Sigmoid colon (tissue), 7 donors: ENCODE results near the gene RANBP9. TPM values are rescaled to one million over a fixed set of nuclear protein-coding genes. Genes with fewer than 3 reads are reported as not detected.

ENCODE experiments used
- DNase-seq: peaks from one replicate; pipeline ENCODE4 v3.0.0-alpha.2; 2019
- H3K27ac ChIP-seq, 4 donors: fragments of 200-600 bp; sonication (generic); one replicate each; pipeline ENCODE4 v1.5.1; 2016 to 2019; ENCODE audit warnings: mild to moderate bottlenecking in 1 of 4
- H3K27me3 ChIP-seq, 3 donors: fragments of 200-600 bp; sonication (generic); one replicate each; pipeline ENCODE4 v1.5.1; 2019; ENCODE audit warnings: mild to moderate bottlenecking in 1 of 3
- H3K36me3 ChIP-seq, 4 donors: fragments of 200-600 bp; sonication (generic); one replicate each; pipeline ENCODE4 v1.5.1; 2016 to 2019
- H3K4me1 ChIP-seq, 4 donors: fragments of 200-600 bp; sonication (generic); one replicate each; pipeline ENCODE4 v1.5.1; 2017 to 2019
- H3K4me3 ChIP-seq, 4 donors: fragments of 200-600 bp; sonication (generic); one replicate each; pipeline ENCODE4 v1.5.1; 2017 to 2019; ENCODE audit warnings: mild to moderate bottlenecking in 2 of 4, moderate library complexity in 1 of 4
- H3K9me3 ChIP-seq, 4 donors: fragments of 200-600 bp in 3 of 4; sonication (generic) in 3 of 4; one replicate each; pipeline versions ENCODE4 v1.5.1 to v1.6.1; 2013 to 2019
- CTCF ChIP-seq, 4 experiments: fragments of 450-650 bp in 3 of 4; fragments of 200-600 bp in 1 of 4; IDR thresholded peaks; one replicate each; pipeline ENCODE4 v1.5.1; 2016 to 2019; ENCODE audit warnings: antibody characterized with exemption in 4 of 4, mild to moderate bottlenecking in 3 of 4, moderate library complexity in 2 of 4
- EP300 ChIP-seq, 4 donors: sonication (generic); formaldehyde crosslinking; IDR thresholded peaks; one replicate each; pipeline ENCODE4 v1.6.1; 2017; ENCODE audit warnings: antibody characterized with exemption in 4 of 4
- POLR2A ChIP-seq, 2 donors: fragments of 450-650 bp; IDR thresholded peaks; one replicate each; pipeline ENCODE4 v1.6.1; 2016; ENCODE audit warnings: antibody characterized with exemption in 2 of 2, mild to moderate bottlenecking in 2 of 2, moderate library complexity in 2 of 2
- POLR2AphosphoS5 ChIP-seq, 4 donors: sonication (generic); formaldehyde crosslinking; IDR thresholded peaks; one replicate each; pipeline ENCODE4 v1.6.1; 2017; ENCODE audit warnings: antibody characterized with exemption in 4 of 4
- WGBS, 2 donors: extraction: QIAGEN DNeasy Blood & Tissue Kit; methylation state at CpG; one replicate each; pipeline ENCODE4 v1.1.7; 2013; 5-methylcytosine and 5-hydroxymethylcytosine counted together
- intact Hi-C: fragments of 100-400 bp; cut with DNase I; formaldehyde crosslinking; loops from one replicate; pipeline ENCODE4 v1.15.1; 2023
- polyA plus RNA-seq, 3 donors: library from polyadenylated mRNA; stranded (reverse); fragments of 200-250 nt; gene quantifications; one replicate each; pipeline ENCODE4 v1.2.3, GENCODE V29; 2013
- total RNA-seq, 4 donors: library from RNA; depleted of rRNA; stranded (reverse); fragments of >200 nt; gene quantifications; one replicate each; pipeline ENCODE4 v1.1.0, GENCODE V29; 2016
- donor health status: healthy with polysubstance abuse.
- donor health status: Bipolar disorder and iron deficiency.
- donor health status: healthy.

RANBP9 gene
- total and polyA plus RNA-seq, 7 donors: 19.4 to 84.3 (median 49.6) TPM

- Histone ChIP-seq H3K4me3 (no peak overlapping the region), H3K27ac (no peak overlapping the region), H3K4me1 (peaks cover 0 to 18% (median 4%) of the 10 kb centered on the region in 4 donors), H3K27me3 (no peaks in the 10 kb centered on the region), H3K36me3 (peaks cover 0 to 15% (median 0%) of the 10 kb centered on the region in 4 donors), H3K9me3 (no peaks in the 10 kb centered on the region)
- no peak for DNase-seq
- intact Hi-C loops: no loop called here
- TF ChIP-seq EP300 (IDR thresholded peaks at IDR 0.05): no peak
- TF ChIP-seq POLR2AphosphoS5 (IDR thresholded peaks at IDR 0.05): no peak
- TF ChIP-seq CTCF (IDR thresholded peaks at IDR 0.05): no peak
- TF ChIP-seq POLR2A (IDR thresholded peaks at IDR 0.05): no peak
These were observed 57.1 kb downstream of the RANBP9 start for GRCh38 chr6:13654496-13654895.

- no peak for DNase-seq
- 96% methylated on average over 2 of the region's 2 CpGs for WGBS, 2 donors
- TF ChIP-seq POLR2A (IDR thresholded peaks at IDR 0.05) (no peak), CTCF (IDR thresholded peaks at IDR 0.05) (no peak), POLR2AphosphoS5 (IDR thresholded peaks at IDR 0.05) (no peak), EP300 (IDR thresholded peaks at IDR 0.05) (no peak)
- H3K27ac ChIP-seq: no peak overlapping the region
- no peaks in the 10 kb centered on the region for H3K27me3 ChIP-seq
- H3K4me3 ChIP-seq: no peak overlapping the region
- H3K9me3 ChIP-seq: no peaks in the 10 kb centered on the region
- H3K36me3 ChIP-seq: peaks cover 0 to 15% (median 0%) of the 10 kb centered on the region in 4 donors
- peaks cover 0 to 6% (median 1%) of the 10 kb centered on the region in 4 donors for H3K4me1 ChIP-seq
- intact Hi-C loops: no loop called here
These were observed 58.3 kb downstream of the RANBP9 start for GRCh38 chr6:13653296-13653695.

- Histone ChIP-seq H3K27ac (no peak overlapping the region), H3K9me3 (no peaks in the 10 kb centered on the region), H3K4me3 (no peak overlapping the region), H3K4me1 (peaks cover 0 to 3% (median under 1%) of the 10 kb centered on the region in 4 donors), H3K27me3 (no peaks in the 10 kb centered on the region), H3K36me3 (peaks cover 0 to 20% (median 0%) of the 10 kb centered on the region in 4 donors)
- intact Hi-C loops: no loop called here
- no peak for DNase-seq
- no peak for TF ChIP-seq EP300 (IDR thresholded peaks at IDR 0.05)
- no peak for TF ChIP-seq POLR2AphosphoS5 (IDR thresholded peaks at IDR 0.05)
- no peak for TF ChIP-seq POLR2A (IDR thresholded peaks at IDR 0.05)
- no peak for TF ChIP-seq CTCF (IDR thresholded peaks at IDR 0.05)
- 91 to 97% methylated on average over 4 of the region's 4 CpGs for WGBS, 2 donors
These were observed 62.2 kb downstream of the RANBP9 start for GRCh38 chr6:13649393-13649792.

- peaks cover 0 to 25% (median 2%) of the 10 kb centered on the region in 4 donors for H3K36me3 ChIP-seq
- peaks cover 0 to 3% (median 0%) of the 10 kb centered on the region in 4 donors for H3K4me1 ChIP-seq
- no peak for DNase-seq
- H3K27ac ChIP-seq: no peak overlapping the region
- H3K4me3 ChIP-seq: no peak overlapping the region
- no peaks in the 10 kb centered on the region for H3K27me3 ChIP-seq
- TF ChIP-seq CTCF (IDR thresholded peaks at IDR 0.05) (no peak), POLR2AphosphoS5 (IDR thresholded peaks at IDR 0.05) (no peak), POLR2A (IDR thresholded peaks at IDR 0.05) (no peak), EP300 (IDR thresholded peaks at IDR 0.05) (no peak)
- no peaks in the 10 kb centered on the region for H3K9me3 ChIP-seq
- intact Hi-C loops: no loop called here
These were observed 62.8 kb downstream of the RANBP9 start for GRCh38 chr6:13648850-13649249.

GRCh38 chr6:13643125-13643524 lies 68.5 kb downstream of the RANBP9 start:
- 85 to 90% methylated on average over 3 of the region's 3 CpGs for WGBS, 2 donors
- no peak overlapping the region for H3K4me3 ChIP-seq
- H3K36me3 ChIP-seq: peaks cover 4 to 58% (median 10%) of the 10 kb centered on the region in 4 donors
- H3K4me1 ChIP-seq: no peaks in the 10 kb centered on the region
- H3K27ac ChIP-seq: no peak overlapping the region
- no peaks in the 10 kb centered on the region for H3K27me3 ChIP-seq
- no peak for DNase-seq
- intact Hi-C loops: no loop called here
- no peaks in the 10 kb centered on the region for H3K9me3 ChIP-seq
- TF ChIP-seq POLR2A (IDR thresholded peaks at IDR 0.05) (no peak), EP300 (IDR thresholded peaks at IDR 0.05) (no peak), CTCF (IDR thresholded peaks at IDR 0.05) (no peak), POLR2AphosphoS5 (IDR thresholded peaks at IDR 0.05) (no peak)
